ENCODE results near the gene LRRC58.

- TF ChIP-seq CTCF (IDR thresholded peaks at IDR 0.05; ENCODE audit: low read depth, low read length) (no peak), EZH2phosphoT487 (IDR thresholded peaks at IDR 0.05; ENCODE audit: low read depth) (no peak)
Measured at GRCh38 chr3:120355486-120355885, 6.3 kb upstream of the LRRC58 start.

Measured in OCI-LY3 (cell line).